ENCODE measurements around the gene ETFB. TPM values are rescaled to one million over a fixed set of nuclear protein-coding genes. Genes with fewer than 3 reads are reported as not detected.

The ETFB gene
- total RNA-seq, 1 donor from 2014 or later: 60.0 TPM

DNA sequence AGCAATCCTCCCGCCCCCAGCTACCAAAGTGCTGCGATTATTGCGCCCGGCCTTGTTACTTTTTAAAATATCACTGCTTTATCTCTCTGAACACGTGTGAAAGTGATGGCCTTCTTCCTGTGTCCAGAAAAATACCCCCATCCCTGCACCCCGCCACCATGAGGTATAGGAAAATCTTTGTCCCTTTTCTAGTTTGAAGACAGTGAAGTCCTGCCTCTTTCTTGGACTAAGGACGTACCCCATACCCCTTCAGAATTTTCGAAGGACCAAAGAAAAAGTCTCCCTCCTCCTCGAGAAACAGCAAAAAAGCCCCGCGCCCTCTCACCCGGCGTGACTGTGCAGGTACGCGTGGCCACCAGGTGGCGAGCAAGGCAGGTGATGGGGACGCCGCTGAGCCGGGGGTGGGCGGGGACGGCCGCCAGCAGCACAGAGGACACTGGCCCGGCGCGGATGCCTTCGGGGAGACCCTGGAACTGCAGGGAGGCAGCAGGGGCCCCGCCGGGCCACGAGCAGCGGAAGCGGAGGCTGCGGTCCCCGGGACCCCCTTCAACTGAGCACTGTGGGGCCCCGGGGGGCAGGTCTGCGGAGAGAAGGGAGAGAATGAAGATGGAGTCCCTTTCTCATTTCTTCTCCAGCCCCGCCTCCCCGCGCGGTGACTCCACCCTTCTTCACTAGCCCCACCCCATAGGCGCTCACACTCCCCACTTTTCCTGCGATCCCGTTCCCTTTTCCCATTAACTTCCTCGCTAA lies 27.4 kb downstream of the ETFB start:
- Mint-ChIP-seq H3K27ac (peak overlapping the region; percentile 93), H3K4me3 (peak overlapping the region; percentile 91), H3K36me3 (peaks cover 2% of the 10 kb centered on the region), H3K27me3 (ENCODE audit: low read depth) (peaks cover 15% of the 10 kb centered on the region), H3K9me3 (no peaks in the 10 kb centered on the region), H3K4me1 (peaks cover 25% of the 10 kb centered on the region)
- TF ChIP-seq, protein P1, sequence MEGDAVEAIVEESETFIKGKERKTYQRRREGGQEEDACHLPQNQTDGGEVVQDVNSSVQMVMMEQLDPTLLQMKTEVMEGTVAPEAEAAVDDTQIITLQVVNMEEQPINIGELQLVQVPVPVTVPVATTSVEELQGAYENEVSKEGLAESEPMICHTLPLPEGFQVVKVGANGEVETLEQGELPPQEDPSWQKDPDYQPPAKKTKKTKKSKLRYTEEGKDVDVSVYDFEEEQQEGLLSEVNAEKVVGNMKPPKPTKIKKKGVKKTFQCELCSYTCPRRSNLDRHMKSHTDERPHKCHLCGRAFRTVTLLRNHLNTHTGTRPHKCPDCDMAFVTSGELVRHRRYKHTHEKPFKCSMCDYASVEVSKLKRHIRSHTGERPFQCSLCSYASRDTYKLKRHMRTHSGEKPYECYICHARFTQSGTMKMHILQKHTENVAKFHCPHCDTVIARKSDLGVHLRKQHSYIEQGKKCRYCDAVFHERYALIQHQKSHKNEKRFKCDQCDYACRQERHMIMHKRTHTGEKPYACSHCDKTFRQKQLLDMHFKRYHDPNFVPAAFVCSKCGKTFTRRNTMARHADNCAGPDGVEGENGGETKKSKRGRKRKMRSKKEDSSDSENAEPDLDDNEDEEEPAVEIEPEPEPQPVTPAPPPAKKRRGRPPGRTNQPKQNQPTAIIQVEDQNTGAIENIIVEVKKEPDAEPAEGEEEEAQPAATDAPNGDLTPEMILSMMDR (IDR thresholded peaks at IDR 0.05; ENCODE audit: unreplicated experiment): peak; percentile 94
- DNase-seq (ENCODE audit: low spot score in 2 of 2, unreplicated experiment in 2 of 2): peak; percentile 84 to 90

DNA sequence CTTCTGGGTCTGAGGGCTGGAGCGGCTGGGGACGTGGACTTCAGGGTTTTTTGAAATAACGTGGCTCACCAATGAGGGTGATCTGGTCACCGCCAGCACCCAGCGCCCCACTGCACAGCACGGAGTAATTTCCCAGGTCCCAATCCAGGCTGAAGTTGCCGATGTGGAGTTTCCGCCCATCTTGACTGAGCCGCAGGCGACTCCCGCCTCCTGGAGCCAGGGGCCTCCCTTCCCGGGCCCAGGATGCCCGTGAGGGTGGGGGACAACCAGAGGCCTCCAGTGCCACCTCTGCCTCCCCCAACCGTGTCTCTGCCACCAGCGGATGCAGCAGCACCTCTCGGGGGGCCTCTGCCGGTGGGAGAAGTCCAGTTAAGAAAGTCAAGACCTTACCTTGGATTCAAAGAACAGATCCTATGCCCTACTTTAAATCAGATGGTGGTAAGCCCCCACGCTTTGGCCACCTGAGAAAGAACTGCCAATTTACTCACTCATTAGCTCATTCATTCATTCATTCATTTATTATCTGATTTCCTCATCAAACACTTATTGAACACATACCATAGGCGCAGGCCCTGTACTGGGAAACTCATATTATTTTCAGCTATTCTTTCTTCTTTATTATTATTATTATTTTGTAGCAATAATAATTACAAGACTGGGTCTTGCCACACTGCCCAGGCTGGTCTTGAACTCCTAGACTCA lies 28.2 kb downstream of the ETFB start:
- H3K27me3 Mint-ChIP-seq (ENCODE audit: low read depth): peaks cover 15% of the 10 kb centered on the region
- H3K36me3 Mint-ChIP-seq: peaks cover 2% of the 10 kb centered on the region

DNA sequence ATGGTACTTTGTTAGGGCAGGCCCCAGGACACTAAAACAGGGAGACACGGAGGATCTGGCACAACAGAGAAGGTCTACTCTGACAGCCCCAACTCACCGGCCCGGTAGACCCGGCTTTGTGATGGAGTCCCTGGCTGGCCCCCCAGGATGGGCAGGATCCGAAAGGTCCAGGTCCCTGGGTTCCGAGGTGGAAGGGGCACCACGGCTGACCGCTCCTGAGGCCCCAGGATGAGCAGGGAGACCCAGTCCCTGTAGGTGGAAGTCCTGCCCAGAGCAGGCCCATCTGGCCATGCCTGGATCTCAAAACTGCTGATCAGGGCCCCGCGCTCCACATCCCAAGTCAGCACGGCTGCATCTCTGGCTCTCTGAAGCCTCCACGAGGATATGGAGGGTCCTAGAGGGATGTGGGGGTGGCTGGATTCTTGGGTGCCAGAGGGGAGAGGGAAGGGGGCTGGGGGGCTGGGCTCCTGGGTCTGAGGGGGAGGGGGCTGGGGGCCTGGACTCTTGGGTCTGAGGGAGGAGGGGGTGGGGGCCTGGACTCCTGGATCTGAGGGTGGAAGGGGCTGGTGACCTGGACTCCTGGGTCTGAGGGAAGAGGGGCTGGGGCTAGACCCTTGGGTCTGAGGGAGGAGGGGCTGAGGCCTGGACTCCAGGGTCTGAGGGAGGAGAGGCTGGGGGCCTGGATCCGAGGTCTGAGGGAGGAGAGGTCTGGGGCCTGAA lies 28.9 kb downstream of the ETFB start:
- TF ChIP-seq, protein P1 (IDR thresholded peaks at IDR 0.05; ENCODE audit: unreplicated experiment): no peak
- no peak overlapping the region for H3K27ac Mint-ChIP-seq
- peaks cover 12% of the 10 kb centered on the region for H3K27me3 Mint-ChIP-seq (ENCODE audit: low read depth)
- no peak for DNase-seq (ENCODE audit: low spot score in 2 of 2, unreplicated experiment in 2 of 2)
- no peaks in the 10 kb centered on the region for H3K9me3 Mint-ChIP-seq
- H3K36me3 Mint-ChIP-seq: peaks cover 2% of the 10 kb centered on the region
- H3K4me3 Mint-ChIP-seq: no peak overlapping the region
- H3K4me1 Mint-ChIP-seq: peaks cover 17% of the 10 kb centered on the region

More for the DNA sequence above, 28.2 kb downstream of the ETFB start:
- no peak for DNase-seq (ENCODE audit: low spot score in 2 of 2, unreplicated experiment in 2 of 2)
- Mint-ChIP-seq H3K27ac (no peak overlapping the region), H3K4me1 (peaks cover 24% of the 10 kb centered on the region), H3K9me3 (no peaks in the 10 kb centered on the region), H3K4me3 (peak overlapping the region; percentile 91)
- TF ChIP-seq, protein P1 (IDR thresholded peaks at IDR 0.05; ENCODE audit: unreplicated experiment): no peak

DNA sequence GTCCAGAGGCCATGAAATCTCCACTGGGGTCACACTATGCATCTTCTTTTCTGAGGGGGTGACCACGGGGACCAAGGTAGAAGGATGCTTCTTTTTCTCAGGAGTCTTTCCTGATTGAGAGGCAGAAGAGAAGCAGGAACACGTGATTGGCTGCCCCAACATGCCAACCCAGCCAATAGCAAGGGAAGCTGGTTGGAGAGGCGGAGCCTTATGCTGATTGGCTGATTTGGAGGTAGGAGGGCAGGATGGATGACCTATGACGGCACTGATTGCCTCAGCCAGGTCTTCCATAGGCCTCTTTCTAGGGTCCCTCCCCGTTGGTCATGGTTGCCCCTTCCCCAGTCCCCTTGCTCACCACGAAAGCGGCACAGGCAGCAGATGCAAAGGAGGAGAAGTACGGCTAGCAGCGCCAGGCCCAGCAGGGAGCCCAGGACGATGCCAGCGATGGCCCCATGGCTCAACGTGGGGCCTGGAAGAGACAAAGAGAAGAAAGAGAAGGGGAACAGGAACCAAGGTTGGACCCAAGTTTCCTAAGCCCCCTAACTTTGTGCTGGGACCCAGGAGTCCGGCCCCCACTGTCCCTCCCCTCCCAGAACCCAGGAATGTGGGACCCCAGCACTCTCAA lies 32.2 kb downstream of the ETFB start:
- no peak overlapping the region for H3K4me3 Mint-ChIP-seq
- peaks cover 3% of the 10 kb centered on the region for H3K27me3 Mint-ChIP-seq (ENCODE audit: low read depth)
- peaks cover 4% of the 10 kb centered on the region for H3K4me1 Mint-ChIP-seq
- no peak for DNase-seq (ENCODE audit: low spot score in 2 of 2, unreplicated experiment in 2 of 2)
- peaks cover 27% of the 10 kb centered on the region for H3K36me3 Mint-ChIP-seq
- H3K9me3 Mint-ChIP-seq: peaks cover 12% of the 10 kb centered on the region
- TF ChIP-seq, protein P1 (IDR thresholded peaks at IDR 0.05; ENCODE audit: unreplicated experiment): no peak
- no peak overlapping the region for H3K27ac Mint-ChIP-seq

DNA sequence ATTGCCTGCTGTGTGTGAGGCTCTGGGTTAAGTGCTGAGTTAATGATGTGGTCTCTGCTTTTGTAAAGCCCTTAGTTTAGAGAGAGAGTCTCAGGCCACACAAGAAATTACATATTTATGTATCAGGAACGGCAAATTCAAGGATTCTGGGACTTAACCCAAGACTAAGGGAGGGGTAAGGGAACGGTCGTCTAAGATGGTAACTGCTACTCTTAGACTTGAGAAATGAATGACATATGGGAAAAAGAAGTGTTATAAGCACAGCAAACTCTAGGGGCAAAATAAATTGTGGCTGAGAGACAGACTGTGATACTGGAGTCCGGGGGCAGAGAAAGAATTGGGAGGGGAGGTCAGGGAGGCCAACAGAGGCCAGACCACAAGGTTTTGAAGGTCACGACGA lies 34.5 kb downstream of the ETFB start:
- peaks cover 28% of the 10 kb centered on the region for H3K36me3 Mint-ChIP-seq
- no peak overlapping the region for H3K27ac Mint-ChIP-seq

More for the DNA sequence above, 34.5 kb downstream of the ETFB start:
- no peak for DNase-seq (ENCODE audit: low spot score in 2 of 2, unreplicated experiment in 2 of 2)
- TF ChIP-seq, protein P1 (IDR thresholded peaks at IDR 0.05; ENCODE audit: unreplicated experiment): no peak
- Mint-ChIP-seq H3K9me3 (peaks cover 12% of the 10 kb centered on the region), H3K4me3 (no peak overlapping the region), H3K4me1 (peaks cover 1% of the 10 kb centered on the region), H3K27me3 (ENCODE audit: low read depth) (peaks cover 10% of the 10 kb centered on the region)
